ENCODE data around the gene GK.
A peak's percentile ranks its signal among the peaks of the same experiment; 100 is the strongest.
"Not testable (repeated sequence)": the region's sequence is repeated elsewhere in the genome, so short reads cannot be mapped to it uniquely, and the experiment has no call there.

Gene GK

GRCh38 chrX:30713061-30713525, 59.9 kb downstream of the GK start:
- DNase-seq, result peak; percentile 49 to 59

GRCh38 chrX:30714138-30714537, 60.9 kb downstream of the GK start:
- no peak for DNase-seq

- DNase-seq, result no peak
Observed at GRCh38 chrX:30715976-30716375, 62.8 kb downstream of the GK start.

- no peak for DNase-seq
Observed at GRCh38 chrX:30733852-30734660, 80.8 kb downstream of the GK start.

GRCh38 chrX:30734782-30735181, 81.6 kb downstream of the GK start:
- DNase-seq, result no peak

- peak; percentile 45 to 55 for DNase-seq
Observed at GRCh38 chrX:30735839-30736238, 82.6 kb downstream of the GK start.

GRCh38 chrX:30741545-30741944, 88.3 kb downstream of the GK start:
- DNase-seq, result no peak

- DNase-seq, result no peak
Observed at GRCh38 chrX:30748342-30748960, 95.2 kb downstream of the GK start.

GRCh38 chrX:30751497-30751896, 98.3 kb downstream of the GK start:
- DNase-seq, result no peak

GRCh38 chrX:30762755-30763154, 109.5 kb downstream of the GK start:
- DNase-seq, result no peak

- not testable (repeated sequence) for DNase-seq
Observed at GRCh38 chrX:30773764-30774163, 120.5 kb downstream of the GK start.

- DNase-seq, result no peak
Observed at GRCh38 chrX:30777575-30777974, 124.4 kb downstream of the GK start.

- DNase-seq, result no peak
Observed at GRCh38 chrX:30779453-30780030, 126.3 kb downstream of the GK start.
